Measurements from ENCODE around the gene RETREG2. TPM values are rescaled to one million over a fixed set of nuclear protein-coding genes. Genes with fewer than 3 reads are reported as not detected.

RETREG2 gene
- total and polyA plus RNA-seq, 2 of the 4 experiments (the other 2 are of a cell fraction): 45.2 to 51.1 TPM

DNA sequence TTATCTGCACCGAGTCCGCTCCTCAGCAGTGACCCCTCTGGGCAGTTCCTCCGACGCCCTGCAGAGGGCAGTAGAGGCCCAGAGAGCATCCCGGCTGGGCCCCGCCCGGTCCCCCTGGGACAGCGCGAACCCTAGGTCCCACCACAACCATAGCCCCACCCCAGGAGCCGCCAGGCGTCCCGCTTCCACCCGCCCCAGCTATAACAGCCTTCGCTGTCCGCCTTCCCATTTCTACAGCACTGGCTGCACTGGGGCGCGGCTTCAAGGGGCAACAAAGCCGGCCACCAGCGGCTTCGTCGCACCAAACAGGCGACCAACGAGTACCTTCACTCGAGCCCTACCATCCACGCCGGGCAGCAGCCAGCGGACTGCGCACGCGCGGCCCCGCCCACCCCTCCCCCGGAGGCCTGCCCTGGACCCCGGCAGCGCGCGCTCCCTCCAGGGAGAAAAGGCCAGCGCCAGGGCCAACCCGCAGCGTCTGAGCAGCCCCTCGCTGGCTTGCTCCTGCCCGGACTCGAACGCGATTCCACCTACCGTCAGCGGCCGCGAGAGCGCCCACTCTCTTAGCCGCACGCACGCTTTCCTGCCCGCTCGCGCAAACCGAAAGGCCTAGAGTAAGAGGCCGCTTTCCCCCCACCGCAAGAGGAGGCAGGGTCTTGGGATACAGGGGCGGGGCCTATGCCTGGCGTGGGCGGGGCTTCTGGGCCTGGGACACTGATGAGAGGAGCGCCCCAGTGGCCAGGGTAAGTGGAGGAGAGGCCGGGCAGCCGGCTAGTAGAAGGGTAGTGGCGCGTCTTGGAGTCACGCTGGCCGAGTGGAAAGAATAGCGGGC is 17.7 kb upstream of the RETREG2 start, which contains the start of gene NHEJ1:
Gene NHEJ1, minus strand, starts transcription at position 630 of the 832 bp plus-strand sequence. CDS start 2,453 bp downstream, outside the sequence.
- POLR2A ChIA-PET (ENCODE audit: unreplicated experiment): no interaction called here
- Histone ChIP-seq H2BK5ac (ENCODE audit: low read depth, low read length, poor library complexity, severe bottlenecking) (peak within 1 kb of the TSS; percentile 94), H3K36me3 (ENCODE audit: control insufficient read depth, insufficient read depth, low read length) (0 out of 2 replicates have a peak, but pooled peaks cover 3% of the 10 kb centered on the region), H3K4me1 (ENCODE audit: control insufficient read depth, insufficient read depth, low read length) (peaks cover 2% of the 10 kb centered on the region; the same call in 1 of the 2 replicates), H2AFZ (replicated peaks; ENCODE audit: low read length, poor library complexity) (peak within 1 kb of the TSS; percentile 99), H3K9me3 (ENCODE audit: control insufficient read depth, insufficient read depth, low read length) (no peaks in the 10 kb centered on the region), H3K4ac (ENCODE audit: low read depth, low read length) (peak within 1 kb of the TSS; percentile 90), H2BK15ac (ENCODE audit: low read depth, low read length) (peak within 1 kb of the TSS; percentile 74; the same call in 2 of the 3 replicates), H4K8ac (ENCODE audit: low read depth in 2 of 2, low read length in 2 of 2) (peak within 1 kb of the TSS; percentile 83 to 96; a peak in 3 of 4 replicates), H4K20me1 (ENCODE audit: insufficient read depth, low read length) (no peaks in the 10 kb centered on the region), H2AK9ac (replicated peaks; ENCODE audit: low read depth, low read length, poor library complexity) (peak within 1 kb of the TSS; percentile 86), H3K9ac (ENCODE audit: low read depth, low read length) (peak within 1 kb of the TSS; percentile 98), H4K5ac (ENCODE audit: low read depth, low read length) (peak within 1 kb of the TSS; percentile 94), H3K18ac (ENCODE audit: low read depth, low read length) (peak within 1 kb of the TSS; percentile 87), H4K91ac (ENCODE audit: insufficient read depth, low read depth, low read length) (peak within 1 kb of the TSS; percentile 83; the same call in 1 of the 2 replicates), H3K14ac (replicated peaks; ENCODE audit: low read depth, low read length) (peak within 1 kb of the TSS; percentile 95), H3K4me2 (ENCODE audit: low read depth, low read length) (peak within 1 kb of the TSS; percentile 95), H3K4me3 (ENCODE audit: insufficient read depth, low read depth, low read length) (peak within 1 kb of the TSS; percentile 82), H3K56ac (ENCODE audit: extremely low read depth, insufficient read depth, low read length) (peak within 1 kb of the TSS; percentile 83), H3K23ac (ENCODE audit: low read depth, low read length) (peak within 1 kb of the TSS; percentile 85), H2AK5ac (ENCODE audit: low read depth, low read length) (no peak within 1 kb of the TSS), H3K79me1 (ENCODE audit: low read depth in 1 of 2, low read length in 2 of 2) (peaks cover 5 to 17% of the 10 kb centered on the region in 2 experiments; a peak in 2 of 4 replicates), H2BK20ac (ENCODE audit: low read depth, low read length) (no peak within 1 kb of the TSS), H2BK120ac (ENCODE audit: low read depth, low read length) (peak within 1 kb of the TSS; percentile 92), H3K9me1 (ENCODE audit: insufficient read depth, low read length) (no peaks in the 10 kb centered on the region; the same call in 1 of the 2 replicates), H3K27me3 (ENCODE audit: control insufficient read depth, insufficient read depth, low read length) (no peaks in the 10 kb centered on the region), H3K27ac (ENCODE audit: insufficient read depth, low read length) (peak within 1 kb of the TSS; percentile 99)
- peak; percentile 94 for ATAC-seq (ENCODE audit: low read depth)
- WGBS, 2 experiments (ENCODE audit: extremely low coverage in 2 of 2, insufficient read length in 1 of 2): 0% methylated on average over 22 of the region's 70 CpGs; no CpG with 5 or more reads in 1 of the 2 experiments
- peak; percentile 89 for DNase-seq
- CTCF ChIA-PET: interaction anchor here (0.6 to 1.6 kb wide), 3 partner anchors 131 to 200 kb away, joined by 3 to 8 read pairs (median 3); no protein-coding TSS in a partner anchor
- intact Hi-C loops (cut with micrococcal nuclease): loop anchor here (1.0 kb wide), 4 partner anchors 46 to 192 kb away; partner anchors contain the start of genes ABCB6 and ZFAND2B
- in situ Hi-C loops (cut with MboI; ENCODE audit: low sequenced_read_pairs): no loop called here
- no TSS peak for BruUV-seq (replicated peaks)
- dilution Hi-C loops (cut with HindIII; ENCODE audit: low sequenced_read_pairs, unreplicated experiment): no loop called here
- TF ChIP-seq, protein P1, sequence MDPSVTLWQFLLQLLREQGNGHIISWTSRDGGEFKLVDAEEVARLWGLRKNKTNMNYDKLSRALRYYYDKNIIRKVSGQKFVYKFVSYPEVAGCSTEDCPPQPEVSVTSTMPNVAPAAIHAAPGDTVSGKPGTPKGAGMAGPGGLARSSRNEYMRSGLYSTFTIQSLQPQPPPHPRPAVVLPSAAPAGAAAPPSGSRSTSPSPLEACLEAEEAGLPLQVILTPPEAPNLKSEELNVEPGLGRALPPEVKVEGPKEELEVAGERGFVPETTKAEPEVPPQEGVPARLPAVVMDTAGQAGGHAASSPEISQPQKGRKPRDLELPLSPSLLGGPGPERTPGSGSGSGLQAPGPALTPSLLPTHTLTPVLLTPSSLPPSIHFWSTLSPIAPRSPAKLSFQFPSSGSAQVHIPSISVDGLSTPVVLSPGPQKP (IDR thresholded peaks at IDR 0.05; ENCODE audit: borderline replicate concordance, low read depth, low read length): no peak
- TF ChIP-seq BHLHE40 (IDR thresholded peaks at IDR 0.05; ENCODE audit: low read depth, low read length) (no peak), MAFK (IDR thresholded peaks at IDR 0.05; ENCODE audit: low read depth, low read length) (no peak), POLR2A (IDR thresholded peaks at IDR 0.05; ENCODE audit: low read depth, low read length) (peak; percentile 44), FOS (IDR thresholded peaks at IDR 0.05; ENCODE audit: low read depth, low read length) (no peak), CEBPB (IDR thresholded peaks at IDR 0.05; ENCODE audit: low read depth, low read length) (no peak), RFX5 (IDR thresholded peaks at IDR 0.05; ENCODE audit: low read depth, low read length) (no peak), MXI1 (IDR thresholded peaks at IDR 0.05; ENCODE audit: borderline replicate concordance, low read depth, low read length) (peak; percentile 27; the same call in 1 of the 2 replicates), RCOR1 (IDR thresholded peaks at IDR 0.05; ENCODE audit: insufficient replicate concordance, low read length) (no peak), RAD21 (IDR thresholded peaks at IDR 0.05; ENCODE audit: low read length) (peak; percentile 84), MAZ (IDR thresholded peaks at IDR 0.05; ENCODE audit: borderline replicate concordance, low read depth, low read length) (peak; percentile 89), NFE2L2 (IDR thresholded peaks at IDR 0.05; ENCODE audit: low read depth, low read length) (no peak)
- TF ChIP-seq, protein P2, sequence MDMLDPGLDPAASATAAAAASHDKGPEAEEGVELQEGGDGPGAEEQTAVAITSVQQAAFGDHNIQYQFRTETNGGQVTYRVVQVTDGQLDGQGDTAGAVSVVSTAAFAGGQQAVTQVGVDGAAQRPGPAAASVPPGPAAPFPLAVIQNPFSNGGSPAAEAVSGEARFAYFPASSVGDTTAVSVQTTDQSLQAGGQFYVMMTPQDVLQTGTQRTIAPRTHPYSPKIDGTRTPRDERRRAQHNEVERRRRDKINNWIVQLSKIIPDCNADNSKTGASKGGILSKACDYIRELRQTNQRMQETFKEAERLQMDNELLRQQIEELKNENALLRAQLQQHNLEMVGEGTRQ (IDR thresholded peaks at IDR 0.05; ENCODE audit: low read depth, low read length): no peak

All from IMR-90 (cell line).